ENCODE results near the gene ZC3H12D. TPM values are rescaled to one million over a fixed set of nuclear protein-coding genes. Genes with fewer than 3 reads are reported as not detected.

Gene ZC3H12D
- total RNA-seq, 1 donor from 2014 or later, result 0.47 TPM

DNA sequence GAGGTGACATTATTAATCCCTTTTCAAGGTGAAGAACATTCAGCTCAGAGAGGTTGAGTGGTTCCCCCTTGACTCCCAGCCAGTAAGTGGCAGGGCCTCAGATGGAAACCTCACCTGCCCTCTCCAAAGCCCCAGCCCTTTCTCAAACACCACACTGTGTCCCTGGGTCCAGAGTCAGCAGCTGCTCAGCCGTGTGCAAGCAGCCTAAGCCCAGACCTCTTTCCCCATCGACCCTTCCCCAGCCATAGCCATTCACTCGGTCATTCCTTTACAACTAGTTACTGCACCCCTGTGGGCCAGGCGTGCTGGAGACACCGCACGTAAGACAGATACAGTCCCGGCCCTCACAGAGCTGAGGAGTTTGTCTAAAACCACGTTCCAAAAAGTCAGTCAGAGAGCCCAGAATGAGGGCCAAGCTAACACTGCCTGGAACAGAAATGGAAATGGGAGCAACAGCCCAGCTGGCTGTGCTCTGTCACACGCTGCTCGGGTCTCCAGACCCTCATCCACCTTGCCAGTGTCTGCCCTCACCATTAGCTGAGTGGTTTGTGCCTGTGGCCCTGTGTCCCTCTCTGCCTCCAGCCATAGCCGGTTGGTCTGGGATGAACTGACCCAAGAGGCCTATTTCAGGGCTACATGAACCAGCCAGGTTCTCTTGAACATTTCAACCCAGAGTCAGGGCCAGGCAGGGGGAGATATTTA is 29.6 kb downstream of the ZC3H12D start:
- H3K27me3 Mint-ChIP-seq (ENCODE audit: low read depth), result peaks cover 35% of the 10 kb centered on the region
- no peak overlapping the region for H3K27ac Mint-ChIP-seq
- H3K4me1 Mint-ChIP-seq, result peaks cover 5% of the 10 kb centered on the region
- DNase-seq (ENCODE audit: low spot score in 2 of 2, unreplicated experiment in 2 of 2), result no peak
- H3K9me3 Mint-ChIP-seq, result no peaks in the 10 kb centered on the region
- TF ChIP-seq, protein P1, sequence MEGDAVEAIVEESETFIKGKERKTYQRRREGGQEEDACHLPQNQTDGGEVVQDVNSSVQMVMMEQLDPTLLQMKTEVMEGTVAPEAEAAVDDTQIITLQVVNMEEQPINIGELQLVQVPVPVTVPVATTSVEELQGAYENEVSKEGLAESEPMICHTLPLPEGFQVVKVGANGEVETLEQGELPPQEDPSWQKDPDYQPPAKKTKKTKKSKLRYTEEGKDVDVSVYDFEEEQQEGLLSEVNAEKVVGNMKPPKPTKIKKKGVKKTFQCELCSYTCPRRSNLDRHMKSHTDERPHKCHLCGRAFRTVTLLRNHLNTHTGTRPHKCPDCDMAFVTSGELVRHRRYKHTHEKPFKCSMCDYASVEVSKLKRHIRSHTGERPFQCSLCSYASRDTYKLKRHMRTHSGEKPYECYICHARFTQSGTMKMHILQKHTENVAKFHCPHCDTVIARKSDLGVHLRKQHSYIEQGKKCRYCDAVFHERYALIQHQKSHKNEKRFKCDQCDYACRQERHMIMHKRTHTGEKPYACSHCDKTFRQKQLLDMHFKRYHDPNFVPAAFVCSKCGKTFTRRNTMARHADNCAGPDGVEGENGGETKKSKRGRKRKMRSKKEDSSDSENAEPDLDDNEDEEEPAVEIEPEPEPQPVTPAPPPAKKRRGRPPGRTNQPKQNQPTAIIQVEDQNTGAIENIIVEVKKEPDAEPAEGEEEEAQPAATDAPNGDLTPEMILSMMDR (IDR thresholded peaks at IDR 0.05; ENCODE audit: unreplicated experiment), result no peak
- no peaks in the 10 kb centered on the region for H3K36me3 Mint-ChIP-seq
- H3K4me3 Mint-ChIP-seq, result no peak overlapping the region

DNA sequence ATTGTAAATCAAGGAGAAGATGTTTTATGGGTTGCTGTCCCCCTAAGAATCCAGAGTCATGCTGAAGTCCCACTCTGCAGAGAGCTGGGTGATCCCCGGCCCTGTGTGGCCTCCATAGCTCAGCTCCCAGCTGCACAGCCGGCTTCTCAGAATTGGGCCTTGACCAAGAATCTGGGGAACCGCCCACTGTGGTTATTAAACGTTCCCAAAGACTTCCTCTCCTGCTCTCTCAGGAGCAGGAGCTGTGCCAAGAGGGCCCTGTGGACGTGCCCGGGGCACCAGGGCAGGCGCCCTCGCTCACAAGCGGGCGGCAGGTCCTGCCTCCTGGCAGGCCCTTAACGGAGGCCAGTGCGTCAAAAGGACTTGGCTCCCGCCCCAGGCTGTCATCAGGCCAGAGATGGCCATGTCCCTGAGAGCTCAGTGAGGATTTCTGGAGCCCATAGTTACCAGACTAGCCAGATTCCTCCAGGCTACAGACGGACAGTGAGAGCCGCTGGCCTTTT is 30.4 kb downstream of the ZC3H12D start:
- TF ChIP-seq, protein P1 (IDR thresholded peaks at IDR 0.05; ENCODE audit: unreplicated experiment), result no peak
- Mint-ChIP-seq H3K27me3 (ENCODE audit: low read depth) (peaks cover 38% of the 10 kb centered on the region), H3K36me3 (no peaks in the 10 kb centered on the region), H3K9me3 (no peaks in the 10 kb centered on the region), H3K4me1 (peaks cover 8% of the 10 kb centered on the region), H3K27ac (no peak overlapping the region), H3K4me3 (no peak overlapping the region)
- DNase-seq (ENCODE audit: low spot score in 2 of 2, unreplicated experiment in 2 of 2), result no peak

DNA sequence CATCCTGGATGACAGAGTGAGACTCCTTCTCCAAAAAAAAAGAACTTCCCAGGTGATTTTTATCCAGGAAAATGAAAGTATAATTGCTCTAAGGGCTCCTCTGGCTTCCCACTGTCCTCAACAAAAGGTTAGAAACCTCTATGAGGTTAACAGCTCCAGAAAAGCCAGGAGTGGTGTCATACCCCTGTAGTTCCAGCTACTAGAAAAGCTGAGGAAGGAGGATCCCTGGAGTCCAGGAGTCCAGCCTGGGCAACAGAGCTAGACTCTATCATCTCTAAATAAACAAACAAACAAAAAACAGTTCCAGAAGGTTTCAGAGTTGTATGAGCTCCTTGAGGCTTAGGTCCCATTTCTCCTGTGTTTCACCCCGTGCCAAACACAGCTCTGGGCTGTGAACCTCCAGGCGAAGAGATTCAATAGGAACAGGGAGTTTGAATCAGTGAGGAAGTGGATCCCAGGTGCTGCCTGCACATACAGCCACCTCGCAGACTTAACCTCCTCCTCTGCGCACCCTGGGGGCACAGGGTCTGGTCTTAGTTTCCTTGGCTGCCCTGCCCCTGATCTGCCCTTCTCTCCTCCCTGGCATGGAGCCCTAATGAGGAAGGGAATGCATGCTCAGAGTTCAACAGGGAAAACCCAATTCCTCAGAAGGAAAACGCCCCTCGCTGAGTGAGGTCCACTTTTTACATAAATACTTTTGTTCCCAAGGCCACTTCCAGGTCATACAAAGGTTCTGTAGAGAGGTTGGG is 31.0 kb downstream of the ZC3H12D start:
- no peaks in the 10 kb centered on the region for H3K9me3 Mint-ChIP-seq
- DNase-seq (ENCODE audit: low spot score in 2 of 2, unreplicated experiment in 2 of 2), result no peak
- H3K4me3 Mint-ChIP-seq, result no peak overlapping the region
- H3K4me1 Mint-ChIP-seq, result peaks cover 8% of the 10 kb centered on the region
- peaks cover 33% of the 10 kb centered on the region for H3K27me3 Mint-ChIP-seq (ENCODE audit: low read depth)
- H3K36me3 Mint-ChIP-seq, result no peaks in the 10 kb centered on the region
- TF ChIP-seq, protein P1 (IDR thresholded peaks at IDR 0.05; ENCODE audit: unreplicated experiment), result no peak
- no peak overlapping the region for H3K27ac Mint-ChIP-seq

DNA sequence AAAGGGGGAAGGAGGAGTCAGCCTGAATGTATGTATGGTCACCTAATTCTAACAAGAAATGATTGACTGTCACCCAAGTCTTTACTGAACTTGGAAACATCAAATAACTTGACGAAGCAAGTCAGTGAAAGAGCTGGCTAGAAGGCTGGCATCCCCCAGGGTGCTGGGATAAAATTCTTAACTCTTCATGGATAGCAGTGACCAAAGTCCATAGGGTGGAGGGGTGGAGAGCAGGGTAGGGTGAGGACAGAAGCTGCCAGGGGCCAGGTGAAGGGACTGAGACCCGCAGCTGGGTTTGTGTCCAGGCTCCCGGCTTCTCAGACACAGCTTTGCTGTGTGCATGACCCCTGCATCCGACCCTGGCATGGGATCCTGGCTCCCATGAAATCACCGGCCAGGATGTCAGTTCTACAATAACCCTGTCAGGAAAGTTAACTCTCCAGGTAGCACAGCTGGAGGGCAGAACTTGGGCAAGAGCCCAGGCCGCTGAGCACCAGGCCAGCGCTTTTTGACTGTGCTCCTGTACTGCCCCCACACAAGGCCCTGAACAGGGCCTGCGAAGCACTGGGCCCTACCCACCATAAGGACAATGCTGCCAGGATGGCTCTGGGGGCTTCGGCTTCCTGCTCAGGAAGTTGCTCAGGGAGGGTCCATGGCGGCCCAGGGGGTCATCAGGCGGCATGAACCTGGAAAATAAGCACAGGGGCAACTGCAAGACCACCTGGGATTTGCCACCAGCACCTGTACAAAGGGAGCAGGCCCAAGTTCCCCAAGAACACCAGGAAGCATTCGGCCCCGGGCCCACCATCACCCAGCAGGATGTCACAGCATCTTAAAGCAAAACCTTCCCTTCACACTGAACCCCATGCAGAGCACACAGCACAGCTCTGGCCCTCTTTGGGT is 32.5 kb downstream of the ZC3H12D start:
- peaks cover 17% of the 10 kb centered on the region for H3K4me1 Mint-ChIP-seq
- TF ChIP-seq, protein P1 (IDR thresholded peaks at IDR 0.05; ENCODE audit: unreplicated experiment), result no peak
- no peak overlapping the region for H3K27ac Mint-ChIP-seq
- DNase-seq (ENCODE audit: low spot score in 2 of 2, unreplicated experiment in 2 of 2), result no peak
- H3K36me3 Mint-ChIP-seq, result no peaks in the 10 kb centered on the region
- no peaks in the 10 kb centered on the region for H3K9me3 Mint-ChIP-seq
- H3K4me3 Mint-ChIP-seq, result peak overlapping the region; percentile 37
- peaks cover 31% of the 10 kb centered on the region for H3K27me3 Mint-ChIP-seq (ENCODE audit: low read depth)

DNA sequence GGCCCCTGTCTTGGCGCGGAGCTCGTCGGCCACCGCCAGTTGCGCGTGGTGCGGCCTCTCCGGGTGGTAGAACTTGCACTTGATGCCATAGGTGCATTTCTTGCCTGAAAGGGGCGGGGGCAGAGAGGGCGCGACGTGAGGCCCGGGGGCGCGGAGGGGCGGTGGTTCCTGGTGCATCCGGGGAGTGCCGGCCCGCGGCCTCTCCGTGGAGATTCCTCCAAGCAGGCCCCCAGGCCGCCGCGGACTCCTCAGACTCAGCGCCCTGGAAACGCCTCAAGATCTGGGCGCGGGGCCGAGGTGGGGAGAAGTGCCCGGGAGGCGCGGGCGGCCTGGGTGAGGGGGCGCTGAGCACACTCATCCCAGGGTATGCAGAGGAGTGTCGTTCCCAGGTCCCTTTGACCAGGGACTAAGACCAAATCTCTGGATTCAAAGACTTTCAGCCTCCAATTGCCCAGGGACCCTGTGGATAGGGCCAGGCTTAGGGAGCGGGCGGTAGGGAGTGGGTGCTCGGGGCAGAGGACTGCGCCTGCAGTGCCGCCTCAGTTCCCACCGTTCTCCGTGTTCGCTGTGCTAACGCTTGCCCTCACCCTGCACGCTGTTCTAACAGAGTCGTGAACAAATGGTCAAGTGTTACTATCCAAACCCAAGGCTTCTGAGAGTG is 33.3 kb downstream of the ZC3H12D start:
- peak in 1 of 2 experiments; percentile 47 for DNase-seq (ENCODE audit: low spot score in 2 of 2, unreplicated experiment in 2 of 2)
- Mint-ChIP-seq H3K9me3 (no peaks in the 10 kb centered on the region), H3K4me3 (peak overlapping the region; percentile 37), H3K27me3 (ENCODE audit: low read depth) (peaks cover 31% of the 10 kb centered on the region), H3K4me1 (peaks cover 19% of the 10 kb centered on the region), H3K36me3 (no peaks in the 10 kb centered on the region), H3K27ac (no peak overlapping the region)
- TF ChIP-seq, protein P1 (IDR thresholded peaks at IDR 0.05; ENCODE audit: unreplicated experiment), result no peak
